ENCODE data around the gene TENT4A.

DNA sequence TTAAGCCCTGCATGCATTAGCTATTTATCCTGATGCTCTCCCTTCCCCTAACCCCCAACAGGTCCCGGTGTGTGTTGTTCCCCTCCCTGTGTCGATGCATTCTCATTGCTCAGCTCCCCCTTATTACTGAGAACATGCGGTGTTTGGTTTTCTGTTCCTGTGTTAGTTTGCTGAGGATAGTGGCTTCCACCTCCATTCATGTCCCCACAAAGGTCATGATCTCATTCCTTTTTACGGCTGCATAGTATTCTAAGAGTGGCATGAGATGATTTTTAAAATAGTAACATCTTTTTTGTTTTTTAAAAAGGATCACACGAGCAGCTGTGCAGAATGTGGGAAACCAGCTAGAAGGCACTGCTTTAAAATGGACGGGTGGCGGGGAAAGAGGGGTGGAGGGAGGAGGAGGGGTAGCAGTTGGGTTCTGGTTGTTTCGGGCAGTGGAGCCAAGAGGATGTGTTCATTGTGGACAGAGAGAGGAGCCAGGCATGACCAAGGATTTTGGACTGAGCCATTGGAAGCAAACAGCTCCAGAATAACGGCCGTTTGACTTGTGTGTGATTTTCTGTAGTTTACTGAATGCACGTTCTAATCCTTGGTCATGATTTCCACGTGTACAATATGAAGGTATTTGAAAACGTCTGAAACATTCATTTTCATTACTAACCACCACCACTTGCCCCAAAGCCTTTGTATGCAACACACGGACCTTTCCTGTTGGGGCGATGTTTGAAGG, 1.7 kb upstream of the TENT4A start:
- TF ChIP-seq, protein P1, sequence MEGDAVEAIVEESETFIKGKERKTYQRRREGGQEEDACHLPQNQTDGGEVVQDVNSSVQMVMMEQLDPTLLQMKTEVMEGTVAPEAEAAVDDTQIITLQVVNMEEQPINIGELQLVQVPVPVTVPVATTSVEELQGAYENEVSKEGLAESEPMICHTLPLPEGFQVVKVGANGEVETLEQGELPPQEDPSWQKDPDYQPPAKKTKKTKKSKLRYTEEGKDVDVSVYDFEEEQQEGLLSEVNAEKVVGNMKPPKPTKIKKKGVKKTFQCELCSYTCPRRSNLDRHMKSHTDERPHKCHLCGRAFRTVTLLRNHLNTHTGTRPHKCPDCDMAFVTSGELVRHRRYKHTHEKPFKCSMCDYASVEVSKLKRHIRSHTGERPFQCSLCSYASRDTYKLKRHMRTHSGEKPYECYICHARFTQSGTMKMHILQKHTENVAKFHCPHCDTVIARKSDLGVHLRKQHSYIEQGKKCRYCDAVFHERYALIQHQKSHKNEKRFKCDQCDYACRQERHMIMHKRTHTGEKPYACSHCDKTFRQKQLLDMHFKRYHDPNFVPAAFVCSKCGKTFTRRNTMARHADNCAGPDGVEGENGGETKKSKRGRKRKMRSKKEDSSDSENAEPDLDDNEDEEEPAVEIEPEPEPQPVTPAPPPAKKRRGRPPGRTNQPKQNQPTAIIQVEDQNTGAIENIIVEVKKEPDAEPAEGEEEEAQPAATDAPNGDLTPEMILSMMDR (IDR thresholded peaks at IDR 0.05; ENCODE audit: low read depth, low read length) = no peak
- TF ChIP-seq EZH2phosphoT487 (IDR thresholded peaks at IDR 0.05; ENCODE audit: low read depth) = no peak
